Sigmoid colon (tissue), 4 donors: Measurements from ENCODE around the gene MTAP.

Experiments
- CTCF ChIP-seq, 4 experiments: fragments of 450-650 bp in 3 of 4; fragments of 200-600 bp in 1 of 4; IDR thresholded peaks; one replicate each; pipeline ENCODE4 v1.5.1; 2016 to 2019; ENCODE audit warnings: antibody characterized with exemption in 4 of 4, mild to moderate bottlenecking in 3 of 4, moderate library complexity in 2 of 4
- POLR2A ChIP-seq, 2 donors: fragments of 450-650 bp; IDR thresholded peaks; one replicate each; pipeline ENCODE4 v1.6.1; 2016; ENCODE audit warnings: antibody characterized with exemption in 2 of 2, mild to moderate bottlenecking in 2 of 2, moderate library complexity in 2 of 2
- POLR2AphosphoS5 ChIP-seq, 4 donors: sonication (generic); formaldehyde crosslinking; IDR thresholded peaks; one replicate each; pipeline ENCODE4 v1.6.1; 2017; ENCODE audit warnings: antibody characterized with exemption in 4 of 4

- TF ChIP-seq CTCF (IDR thresholded peaks at IDR 0.05) (no peak), POLR2A (IDR thresholded peaks at IDR 0.05) (no peak), POLR2AphosphoS5 (IDR thresholded peaks at IDR 0.05) (no peak)
Observed at GRCh38 chr9:21770871-21771560, 31.4 kb upstream of the MTAP start.
